Neural cell (in vitro differentiated cells): ENCODE measurements around the gene TSPEAR. TPM values are rescaled to one million over a fixed set of nuclear protein-coding genes. Genes with fewer than 3 reads are reported as not detected.

Experiments used
- H2AFZ ChIP-seq: fragments of 200-600, 300-800 bp; sonication (generic), shearing (Covaris generic); 2 replicates; pipeline ENCODE4 v1.6.0; 2014; ENCODE audit warnings: low read depth, mild to moderate bottlenecking, antibody characterized with exemption, low read length, moderate library complexity
- H3F3A ChIP-seq: fragments of 200-600 bp; shearing (Covaris generic); 2 replicates; pipeline ENCODE4 v1.6.1; 2016; ENCODE audit warnings: mild to moderate bottlenecking, moderate library complexity, mixed read lengths, antibody characterized with exemption, low read length; ENCODE audit not compliant: insufficient read depth, poor library complexity, severe bottlenecking
- H3K27ac ChIP-seq: fragments of 200-600, 300-800 bp; sonication (generic), shearing (Covaris generic); 2 replicates; pipeline ENCODE4 v1.5.1; 2014; ENCODE audit warnings: mild to moderate bottlenecking, low read length, moderate library complexity
- H3K27me3 ChIP-seq: fragments of 300-800, 200-600 bp; sonication (generic), shearing (Covaris generic); 2 replicates; pipeline ENCODE4 v1.6.0; 2014; ENCODE audit warnings: mild to moderate bottlenecking, low read depth, low read length, moderate library complexity; ENCODE audit not compliant: insufficient read depth
- H3K36me3 ChIP-seq: fragments of 300-800, 200-600 bp; sonication (generic), shearing (Covaris generic); 2 replicates; pipeline ENCODE4 v1.5.1; 2014; ENCODE audit warnings: mild to moderate bottlenecking, antibody characterized with exemption, low read length, moderate library complexity; ENCODE audit not compliant: insufficient read depth
- H3K4me2 ChIP-seq: fragments of 300-800, 200-600 bp; sonication (generic), shearing (Covaris generic); 2 replicates; pipeline ENCODE4 v1.6.0; 2014; ENCODE audit warnings: mild to moderate bottlenecking, low read length
- H3K4me3 ChIP-seq: fragments of 300-800, 200-600 bp; sonication (generic), shearing (Covaris generic); 2 replicates; pipeline ENCODE4 v1.5.1; 2014; ENCODE audit warnings: mild to moderate bottlenecking, low read length, moderate library complexity
- H3K79me2 ChIP-seq: fragments of 200-600 bp; shearing (Covaris generic); replicated peaks from 2 replicates; pipeline ENCODE4 v1.6.0; 2014; ENCODE audit warnings: mild to moderate bottlenecking, low read length, moderate library complexity; ENCODE audit not compliant: insufficient read depth
- H3K9ac ChIP-seq: fragments of 300-800, 200-600 bp; sonication (generic), shearing (Covaris generic); 2 replicates; pipeline ENCODE4 v1.6.1; 2016; ENCODE audit warnings: mild to moderate bottlenecking, low read length, mixed read lengths
- H3K9me2 ChIP-seq: fragments of 200-600 bp; shearing (Covaris generic); 2 replicates; pipeline ENCODE4 v1.6.1; 2016; ENCODE audit warnings: mild to moderate bottlenecking, low read length, mixed read lengths; ENCODE audit not compliant: insufficient read depth
- H3K9me3 ChIP-seq: fragments of 200-600, 300-800 bp; sonication (generic), shearing (Covaris generic); 2 replicates; pipeline ENCODE4 v1.6.1; 2016; ENCODE audit warnings: mild to moderate bottlenecking, mixed run types, low read length, moderate library complexity, mixed read lengths
- H4K20me1 ChIP-seq: fragments of 200-600 bp; shearing (Covaris generic); 2 replicates; pipeline ENCODE4 v1.6.1; 2016; ENCODE audit warnings: mild to moderate bottlenecking, mixed run types; ENCODE audit not compliant: insufficient read depth
- CTCF ChIP-seq: fragments of 450-650 bp; IDR thresholded peaks from 2 replicates; pipeline ENCODE4 v1.5.1; 2014; ENCODE audit warnings: antibody characterized with exemption, mild to moderate bottlenecking, moderate library complexity; ENCODE audit not compliant: poor library complexity, severe bottlenecking
- EP300 ChIP-seq: fragments of 450-650 bp; conservative IDR thresholded peaks from 2 replicates; pipeline ENCODE4 v1.6.1; 2014; ENCODE audit warnings: antibody characterized with exemption, mild to moderate bottlenecking, moderate library complexity; ENCODE audit not compliant: poor library complexity, severe bottlenecking
- EZH2 ChIP-seq: fragments of 200-600, 300-800 bp; shearing (Covaris generic), sonication (generic); IDR thresholded peaks from 2 replicates; pipeline ENCODE4 v1.6.1; 2014; ENCODE audit warnings: antibody characterized with exemption, low read length, borderline replicate concordance, mild to moderate bottlenecking; ENCODE audit not compliant: insufficient read depth, poor library complexity, severe bottlenecking
- MXI1 ChIP-seq: fragments of 450-650 bp; conservative IDR thresholded peaks from 2 replicates; pipeline ENCODE4 v1.6.1; 2014; ENCODE audit warnings: antibody characterized with exemption, mild to moderate bottlenecking; ENCODE audit not compliant: poor library complexity, severe bottlenecking
- POLR2AphosphoS5 ChIP-seq: IDR thresholded peaks from 2 replicates; pipeline ENCODE4 v1.6.1; 2012
- RAD21 ChIP-seq: fragments of 450-650 bp; conservative IDR thresholded peaks from 2 replicates; pipeline ENCODE4 v1.6.1; 2014; ENCODE audit warnings: antibody characterized with exemption, mild to moderate bottlenecking, moderate library complexity
- REST ChIP-seq: IDR thresholded peaks from 2 replicates; pipeline ENCODE4 v1.6.1; 2012; ENCODE audit warnings: borderline replicate concordance
- SMC3 ChIP-seq: fragments of 450-650 bp; conservative IDR thresholded peaks from 2 replicates; pipeline ENCODE4 v1.6.1; 2014; ENCODE audit warnings: antibody characterized with exemption, mild to moderate bottlenecking, moderate library complexity; ENCODE audit not compliant: poor library complexity
- TAF1 ChIP-seq: IDR thresholded peaks from 2 replicates; pipeline ENCODE4 v1.6.1; 2012; ENCODE audit warnings: low read depth
- polyA plus RNA-seq: library from polyadenylated mRNA; depleted of rRNA; stranded (reverse); fragments of >200 nt; gene quantifications from 2 replicates; pipeline ENCODE4 v1.2.3, GENCODE V29; 2014

Gene TSPEAR
- polyA plus RNA-seq, 1 donor from 2014 or later = 0.19 TPM

- no peak overlapping the region for H3K27ac ChIP-seq
- H3K79me2 ChIP-seq = no peaks in the 10 kb centered on the region
- no peaks in the 10 kb centered on the region for H3K9me2 ChIP-seq
- H3K4me3 ChIP-seq = no peak overlapping the region
- TF ChIP-seq POLR2AphosphoS5 = no peak
- no peak for TF ChIP-seq CTCF
- no peak for TF ChIP-seq MXI1
- TF ChIP-seq EZH2 = no peak
- no peak for TF ChIP-seq TAF1
- TF ChIP-seq EP300 = no peak
- no peak for TF ChIP-seq REST
- TF ChIP-seq SMC3 = no peak
- TF ChIP-seq RAD21 = no peak
- no peak overlapping the region for H3K4me2 ChIP-seq
- H3K27me3 ChIP-seq = no peaks in the 10 kb centered on the region
- H2AFZ ChIP-seq = no peak overlapping the region
- no peaks in the 10 kb centered on the region for H3K36me3 ChIP-seq
- no peak overlapping the region for H3K9ac ChIP-seq
- H3K9me3 ChIP-seq = peaks cover 11% of the 10 kb centered on the region
- H3F3A ChIP-seq = no peaks in the 10 kb centered on the region
- H4K20me1 ChIP-seq = no peaks in the 10 kb centered on the region
Measured at GRCh38 chr21:44735821-44736220, 24.4 kb upstream of the TSPEAR start.

GRCh38 chr21:44734841-44735240, 23.5 kb upstream of the TSPEAR start:
- Histone ChIP-seq H3K79me2 (no peaks in the 10 kb centered on the region), H3K4me3 (no peak overlapping the region), H3K36me3 (no peaks in the 10 kb centered on the region), H3K27ac (no peak overlapping the region), H3K27me3 (no peaks in the 10 kb centered on the region), H3F3A (no peaks in the 10 kb centered on the region), H3K9ac (no peak overlapping the region), H3K9me2 (no peaks in the 10 kb centered on the region), H2AFZ (no peak overlapping the region), H4K20me1 (no peaks in the 10 kb centered on the region), H3K4me2 (no peak overlapping the region), H3K9me3 (peaks cover 11% of the 10 kb centered on the region)
- TF ChIP-seq EZH2 = no peak
- TF ChIP-seq TAF1 = no peak
- no peak for TF ChIP-seq MXI1
- no peak for TF ChIP-seq REST
- no peak for TF ChIP-seq EP300
- no peak for TF ChIP-seq RAD21
- TF ChIP-seq SMC3 = no peak
- no peak for TF ChIP-seq POLR2AphosphoS5
- TF ChIP-seq CTCF = no peak
